H1 (cell line): ENCODE results near the gene SLC16A11. TPM values are rescaled to one million over a fixed set of nuclear protein-coding genes. Genes with fewer than 3 reads are reported as not detected.

Experiments
- ASH2L ChIP-seq: fragments of 200-600, 300-600 bp; sonication (generic); IDR thresholded peaks from one replicate; pipeline ENCODE4 v1.7.1; 2017; ENCODE audit warnings: low read length
- CHD7 ChIP-seq: fragments of 300-600 bp; sonication (generic); IDR thresholded peaks from 2 replicates; pipeline ENCODE4 v1.7.1; 2012; ENCODE audit warnings: low read length, moderate library complexity, mild to moderate bottlenecking, inconsistent platforms; ENCODE audit not compliant: insufficient replicate concordance
- FOSL1 ChIP-seq: IDR thresholded peaks from 2 replicates; pipeline ENCODE4 v1.6.1; 2011; ENCODE audit warnings: mild to moderate bottlenecking, low read depth, low read length, moderate library complexity; ENCODE audit not compliant: insufficient read depth
- TEAD4 ChIP-seq: IDR thresholded peaks from 2 replicates; pipeline ENCODE4 v1.6.1; 2012; ENCODE audit warnings: low read depth, low read length, inconsistent platforms, mixed read lengths
- polyA plus RNA-seq, 7 experiments: library from polyadenylated mRNA; depleted of rRNA in 3 of 7; stranded (reverse) in 5 of 7; unstranded in 2 of 7; fragments of >200 nt in 5 of 7; fragments of 200-250 nt in 2 of 7; gene quantifications; 1 replicate in 5 of 7; 2 replicates in 1 of 7; 4 replicates in 1 of 7; pipeline versions ENCODE4 v1.2.1 to v1.2.3, GENCODE V29; 2011 to 2013; ENCODE audit warnings: missing spikeins in 2 of 7, mixed read lengths in 2 of 7
- total RNA-seq: library from RNA; stranded (reverse); fragmentation: NEBNext Ultra II Directional; extraction: Animal tissue kit (Norgen Biotek cat#: 25700); gene quantifications from 2 replicates; pipeline ENCODE4 v1.2.1, GENCODE V29; 2021

Gene SLC16A11
- total and polyA plus RNA-seq, 2 of the 8 experiments (the other 6 are each of a cell fraction or from before 2014, with no cell fraction given) = 0.35 to 0.39 TPM

- no peak for TF ChIP-seq CHD7
- TF ChIP-seq ASH2L = no peak
- TF ChIP-seq FOSL1 = no peak
- TF ChIP-seq TEAD4 = no peak
Observed at GRCh38 chr17:7019367-7019766, 24.5 kb downstream of the SLC16A11 start (continued).
